A549 (cell line): Measurements from ENCODE around the gene RUNX1. TPM values are rescaled to one million over a fixed set of nuclear protein-coding genes. Genes with fewer than 3 reads are reported as not detected.

Experiments
- ATAC-seq, 2 experiments: fragments of 200-7000 bp in 1 of 2; fragments of >200 bp in 1 of 2; cut with Nextera tagmentation in 1 of 2; cut with Tn5 transposase in 1 of 2; 3 replicates each; pipeline versions ENCODE4 v1.8.0 to v1.9.1; 2018 to 2020; ENCODE audit warnings: mild to moderate bottlenecking in 1 of 2, moderate library complexity in 1 of 2
- CTCF ChIA-PET: fragments of 300-600 bp; sonication (Branson Sonifier 250); formaldehyde crosslinking; extraction: SDS; loops from one replicate; lab custom pipeline; 2021; ENCODE audit warnings: antibody characterized with exemption, inconsistent platforms; lab: Yijun Ruan, JAX
- POLR2A ChIA-PET: fragments of 350-600 bp; formaldehyde crosslinking; extraction: SDS; loops from one replicate; lab custom pipeline; 2021; ENCODE audit warnings: antibody characterized with exemption, inconsistent platforms; lab: Yijun Ruan, JAX
- DNase-seq, 2 experiments: peaks; one replicate each; pipeline versions ENCODE4 v3.0.0 to v3.0.0-alpha.2; 2011 to 2016; ENCODE audit warnings: low read depth in 1 of 2, low spot score in 1 of 2
- FAIRE-seq: peaks from 2 replicates; lab custom pipeline; 2011; peaks lifted over from hg19 to GRCh38; lab: Jason Lieb, UNC
- H3K27ac ChIP-seq, 2 experiments: fragments of >200 bp; sonication (Bioruptor Twin); formaldehyde crosslinking; 3 replicates each; pipeline ENCODE4 v1.5.1; 2016 to 2017
- H3K4me1 ChIP-seq: fragments of >200 bp; sonication (Bioruptor Twin); formaldehyde crosslinking; 3 replicates; pipeline ENCODE4 v1.6.1; 2016
- H3K4me2 ChIP-seq: fragments of >200 bp; sonication (Bioruptor Twin); formaldehyde crosslinking; 3 replicates; pipeline ENCODE4 v1.6.1; 2016
- H3K4me3 ChIP-seq: fragments of >200 bp; sonication (Bioruptor Twin); formaldehyde crosslinking; 3 replicates; pipeline ENCODE4 v1.5.1; 2016
- H3K9me3 ChIP-seq: fragments of >200 bp; sonication (Bioruptor Twin); formaldehyde crosslinking; 3 replicates; pipeline ENCODE4 v1.6.1; 2016
- CBX8 ChIP-seq: fragments of 200-600 bp; sonication (generic); IDR thresholded peaks from 2 replicates; pipeline ENCODE4 v1.6.1; 2016
- CHD4 ChIP-seq: fragments of 200-600 bp; sonication (generic); IDR thresholded peaks from 2 replicates; pipeline ENCODE4 v1.6.1; 2016; ENCODE audit warnings: antibody characterized with exemption, mild to moderate bottlenecking, borderline replicate concordance
- GATA3 ChIP-seq: IDR thresholded peaks from 2 replicates; pipeline ENCODE4 v1.6.1; 2012; ENCODE audit warnings: borderline replicate concordance
- HDAC2 ChIP-seq: fragments of 200-600 bp; sonication (generic); IDR thresholded peaks from 2 replicates; pipeline ENCODE4 v1.6.1; 2016
- HEYL ChIP-seq: fragments of 250-450 bp; sonication (Bioruptor Pico); IDR thresholded peaks from 2 replicates; pipeline ENCODE4 v1.8.0; 2021; ENCODE audit warnings: mild to moderate bottlenecking, moderate library complexity
- HOXB13 ChIP-seq: fragments of 250-450 bp; sonication (Bioruptor Pico); IDR thresholded peaks from 2 replicates; pipeline ENCODE4 v1.5.0; 2020; ENCODE audit warnings: low read depth, mild to moderate bottlenecking, moderate library complexity
- MAFK ChIP-seq: fragments of 450-650 bp; IDR thresholded peaks from 2 replicates; pipeline ENCODE4 v1.6.1; 2014; ENCODE audit not compliant: partially characterized antibody
- RFX5 ChIP-seq: fragments of 450-650 bp; IDR thresholded peaks from 2 replicates; pipeline ENCODE4 v1.7.1; 2014; ENCODE audit warnings: antibody characterized with exemption, mild to moderate bottlenecking, moderate library complexity
- RNF2 ChIP-seq: fragments of 200-600 bp; sonication (generic); IDR thresholded peaks from 2 replicates; pipeline ENCODE4 v1.6.1; 2016; ENCODE audit warnings: low read depth, mild to moderate bottlenecking, antibody characterized with exemption, moderate library complexity, borderline replicate concordance
- SMC3 ChIP-seq: fragments of >200 bp; sonication (Bioruptor Twin); formaldehyde crosslinking; IDR thresholded peaks from 3 replicates; pipeline ENCODE4 v1.6.1; 2018; ENCODE audit warnings: inconsistent platforms
- TP53 ChIP-seq: fragments of 250-450 bp; sonication (Bioruptor Pico); IDR thresholded peaks from 2 replicates; pipeline ENCODE4 v1.5.0; 2021; ENCODE audit warnings: mild to moderate bottlenecking, moderate library complexity
- ZC3H11A ChIP-seq: fragments of 450-650 bp; IDR thresholded peaks from 2 replicates; pipeline ENCODE4 v1.6.1; 2014; ENCODE audit warnings: antibody characterized with exemption, mild to moderate bottlenecking
- ZNF302 ChIP-seq: fragments of 250-450 bp; sonication (Bioruptor Pico); IDR thresholded peaks from 2 replicates; pipeline ENCODE4 v1.9.0; 2021; ENCODE audit warnings: inconsistent platforms, mild to moderate bottlenecking, moderate library complexity
- ZSCAN20 ChIP-seq: fragments of 250-450 bp; sonication (Bioruptor Pico); IDR thresholded peaks from 2 replicates; pipeline ENCODE4 v1.8.0; 2022; ENCODE audit warnings: mild to moderate bottlenecking, moderate library complexity
- WGBS: methylation state at CpG from one replicate; pipeline ENCODE4 v1.1.6; 2017; ENCODE audit errors: missing lambda C conversion rate; 5-methylcytosine and 5-hydroxymethylcytosine counted together
- polyA plus RNA-seq, 4 experiments: library from polyadenylated mRNA; depleted of rRNA in 3 of 4; stranded (reverse); fragments of >200 nt; fragmentation: RNase III in 1 of 4; extraction: RNeasy Plus Mini Kit Qiagen cat#74134 plus additional on column Dnase treatment in 1 of 4; gene quantifications; 2 replicates in 3 of 4; 3 replicates in 1 of 4; pipeline ENCODE4 v1.2.3, GENCODE V29; 2011 to 2017
- TF ChIP-seq, protein P1 (sequence below): IDR thresholded peaks from 2 replicates; pipeline ENCODE4 v1.6.1; 2012; ENCODE audit warnings: low read depth, borderline replicate concordance
- TF ChIP-seq, protein P2 (sequence below): fragments of >200 bp; sonication (Bioruptor Twin); formaldehyde crosslinking; IDR thresholded peaks from 3 replicates; pipeline ENCODE4 v1.5.1; 2016
- TF ChIP-seq, protein P3 (sequence below): fragments of 450-650 bp; IDR thresholded peaks from 2 replicates; pipeline ENCODE4 v1.6.1; 2014; ENCODE audit warnings: antibody characterized with exemption
- TF ChIP-seq, protein P4 (sequence below): IDR thresholded peaks from 2 replicates; pipeline ENCODE4 v1.6.1; 2012

The RUNX1 gene
- polyA plus RNA-seq, 2 of the 4 experiments (the other 2 are of a cell fraction), result 5.5 TPM

DNA sequence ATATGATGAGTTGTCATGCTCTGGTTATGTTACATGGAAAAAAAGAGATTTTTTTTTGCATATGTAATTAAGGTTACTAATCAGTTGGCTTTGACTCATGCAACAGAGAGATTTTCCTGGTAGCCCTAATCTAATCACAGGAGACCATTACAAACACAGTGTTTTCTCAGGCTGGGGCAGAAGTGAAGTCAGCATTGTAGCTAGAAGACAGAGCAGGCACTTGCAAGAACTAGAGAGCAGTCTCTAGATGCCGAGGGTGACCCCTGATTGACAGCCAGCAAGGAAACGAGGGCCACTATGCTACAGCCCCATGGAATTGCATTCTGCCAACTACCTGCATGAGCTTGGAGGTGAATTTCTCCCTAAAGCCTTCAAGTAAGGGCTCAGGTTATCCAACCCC, 151.3 kb downstream of the RUNX1 start:
- Histone ChIP-seq H3K4me2 (no peak overlapping the region), H3K4me1 (no peaks in the 10 kb centered on the region), H3K9me3 (no peaks in the 10 kb centered on the region), H3K27ac (no peak overlapping the region), H3K4me3 (no peak overlapping the region)
- ATAC-seq, result no peak
- TF ChIP-seq CHD4 (no peak), RNF2 (no peak)
- POLR2A ChIA-PET, result no interaction called here
- 33% methylated on average over 2 of the region's 2 CpGs for WGBS
- no peak for DNase-seq
- CTCF ChIA-PET, result interaction anchor here (0.6 to 1.3 kb wide), 2 partner anchors 8 to 533 kb away, joined by 3 to 4 read pairs; no protein-coding TSS in a partner anchor
- FAIRE-seq, result no peak

DNA sequence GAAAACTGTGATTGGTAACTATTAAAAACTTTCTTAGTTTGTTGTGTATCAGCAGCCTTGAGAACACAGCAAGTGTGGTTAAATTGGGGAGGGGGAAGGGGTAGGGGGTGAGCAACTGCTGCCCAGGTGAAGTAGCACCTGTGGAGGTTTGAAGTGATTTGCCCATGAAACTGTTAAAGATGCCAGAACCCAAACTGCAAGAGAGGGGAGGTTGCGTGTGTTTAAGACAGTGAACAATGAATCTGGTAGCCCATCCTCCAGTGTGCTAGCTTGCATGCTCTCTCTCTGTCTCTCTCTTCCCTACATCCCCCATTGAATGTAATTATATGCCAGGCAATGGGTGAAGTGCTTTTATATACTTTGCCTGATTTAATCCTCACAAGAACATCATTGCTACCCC, 154.7 kb downstream of the RUNX1 start:
- POLR2A ChIA-PET, result no interaction called here
- no peaks in the 10 kb centered on the region for H3K9me3 ChIP-seq
- H3K4me2 ChIP-seq, result no peak overlapping the region
- peaks cover 9% of the 10 kb centered on the region; the same call in 2 of the 3 replicates for H3K4me1 ChIP-seq
- WGBS, result 68% methylated on average over 1 of the region's 1 CpG
- TF ChIP-seq HEYL (CRISPR knock-in tag), result no peak
- no peak for TF ChIP-seq ZSCAN20
- TF ChIP-seq, protein P1, sequence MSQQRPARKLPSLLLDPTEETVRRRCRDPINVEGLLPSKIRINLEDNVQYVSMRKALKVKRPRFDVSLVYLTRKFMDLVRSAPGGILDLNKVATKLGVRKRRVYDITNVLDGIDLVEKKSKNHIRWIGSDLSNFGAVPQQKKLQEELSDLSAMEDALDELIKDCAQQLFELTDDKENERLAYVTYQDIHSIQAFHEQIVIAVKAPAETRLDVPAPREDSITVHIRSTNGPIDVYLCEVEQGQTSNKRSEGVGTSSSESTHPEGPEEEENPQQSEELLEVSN, result no peak
- TF ChIP-seq ZC3H11A, result no peak
- no peak for TF ChIP-seq CBX8
- no peak for TF ChIP-seq HDAC2
- TF ChIP-seq, protein P2, sequence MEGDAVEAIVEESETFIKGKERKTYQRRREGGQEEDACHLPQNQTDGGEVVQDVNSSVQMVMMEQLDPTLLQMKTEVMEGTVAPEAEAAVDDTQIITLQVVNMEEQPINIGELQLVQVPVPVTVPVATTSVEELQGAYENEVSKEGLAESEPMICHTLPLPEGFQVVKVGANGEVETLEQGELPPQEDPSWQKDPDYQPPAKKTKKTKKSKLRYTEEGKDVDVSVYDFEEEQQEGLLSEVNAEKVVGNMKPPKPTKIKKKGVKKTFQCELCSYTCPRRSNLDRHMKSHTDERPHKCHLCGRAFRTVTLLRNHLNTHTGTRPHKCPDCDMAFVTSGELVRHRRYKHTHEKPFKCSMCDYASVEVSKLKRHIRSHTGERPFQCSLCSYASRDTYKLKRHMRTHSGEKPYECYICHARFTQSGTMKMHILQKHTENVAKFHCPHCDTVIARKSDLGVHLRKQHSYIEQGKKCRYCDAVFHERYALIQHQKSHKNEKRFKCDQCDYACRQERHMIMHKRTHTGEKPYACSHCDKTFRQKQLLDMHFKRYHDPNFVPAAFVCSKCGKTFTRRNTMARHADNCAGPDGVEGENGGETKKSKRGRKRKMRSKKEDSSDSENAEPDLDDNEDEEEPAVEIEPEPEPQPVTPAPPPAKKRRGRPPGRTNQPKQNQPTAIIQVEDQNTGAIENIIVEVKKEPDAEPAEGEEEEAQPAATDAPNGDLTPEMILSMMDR, result no peak
- no peak for TF ChIP-seq HOXB13 (CRISPR knock-in tag)
- TF ChIP-seq, protein P3, sequence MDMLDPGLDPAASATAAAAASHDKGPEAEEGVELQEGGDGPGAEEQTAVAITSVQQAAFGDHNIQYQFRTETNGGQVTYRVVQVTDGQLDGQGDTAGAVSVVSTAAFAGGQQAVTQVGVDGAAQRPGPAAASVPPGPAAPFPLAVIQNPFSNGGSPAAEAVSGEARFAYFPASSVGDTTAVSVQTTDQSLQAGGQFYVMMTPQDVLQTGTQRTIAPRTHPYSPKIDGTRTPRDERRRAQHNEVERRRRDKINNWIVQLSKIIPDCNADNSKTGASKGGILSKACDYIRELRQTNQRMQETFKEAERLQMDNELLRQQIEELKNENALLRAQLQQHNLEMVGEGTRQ, result no peak
- TF ChIP-seq, all 56 proteins: peak for 0
- CTCF ChIA-PET, result interaction anchor here (0.6 to 1.7 kb wide), 2 partner anchors 506 to 787 kb away, joined by 3 to 6 read pairs; no protein-coding TSS in a partner anchor
- no peak overlapping the region for H3K27ac ChIP-seq
- no peak for DNase-seq
- ATAC-seq, result no peak
- FAIRE-seq, result no peak
- H3K4me3 ChIP-seq, result no peak overlapping the region

DNA sequence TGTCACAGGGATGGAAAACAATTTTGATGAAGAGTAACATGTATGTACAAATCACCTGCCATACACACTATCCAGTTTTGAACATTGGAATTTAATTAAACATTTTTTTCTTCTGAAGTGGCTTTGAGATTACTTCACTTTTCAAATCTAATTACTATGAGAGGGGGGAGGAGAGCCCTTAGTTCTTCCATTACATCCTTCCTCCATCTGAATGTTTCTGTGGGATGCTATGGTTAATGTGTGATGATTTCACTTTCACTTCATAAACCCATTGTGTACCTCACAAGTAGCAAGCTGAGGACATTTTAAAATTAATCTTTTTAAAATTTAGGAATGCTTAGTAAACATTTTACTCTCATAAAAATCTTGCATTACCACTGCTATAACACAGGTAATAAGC, 156.9 kb downstream of the RUNX1 start:
- Histone ChIP-seq H3K4me2 (no peak overlapping the region), H3K27ac (no peak overlapping the region), H3K9me3 (no peaks in the 10 kb centered on the region), H3K4me3 (no peak overlapping the region), H3K4me1 (peaks cover 9% of the 10 kb centered on the region; the same call in 2 of the 3 replicates)
- DNase-seq, result no peak
- FAIRE-seq, result no peak
- no peak for TF ChIP-seq RFX5
- no peak for TF ChIP-seq SMC3
- TF ChIP-seq, protein P4, sequence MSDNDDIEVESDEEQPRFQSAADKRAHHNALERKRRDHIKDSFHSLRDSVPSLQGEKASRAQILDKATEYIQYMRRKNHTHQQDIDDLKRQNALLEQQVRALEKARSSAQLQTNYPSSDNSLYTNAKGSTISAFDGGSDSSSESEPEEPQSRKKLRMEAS, result no peak
- no peak for TF ChIP-seq GATA3
- TF ChIP-seq CBX8, result no peak
- TF ChIP-seq MAFK, result no peak
- no peak for TF ChIP-seq TP53 (CRISPR knock-in tag)
- TF ChIP-seq HDAC2, result no peak
- TF ChIP-seq, protein P3, result no peak
- no peak for TF ChIP-seq ZNF302 (CRISPR knock-in tag)
- CTCF ChIA-PET, result interaction anchor here (0.8 to 1.1 kb wide), 2 partner anchors 108 to 157 kb away, joined by 3 read pairs; no protein-coding TSS in a partner anchor
- ATAC-seq, result no peak
- POLR2A ChIA-PET, result no interaction called here
